Measurements from ENCODE around the gene DAPK1.

Gene DAPK1

GRCh38 chr9:87519461-87519860, 21.8 kb downstream of the DAPK1 start:
- DNase-seq, result no peak

- DNase-seq, result no peak
Measured at GRCh38 chr9:87520172-87520683, 22.6 kb downstream of the DAPK1 start.

- DNase-seq, result no peak
Measured at GRCh38 chr9:87521834-87522233, 24.2 kb downstream of the DAPK1 start.

- DNase-seq, result no peak
Measured at GRCh38 chr9:87524061-87524460, 26.4 kb downstream of the DAPK1 start.

- no peak for DNase-seq
Measured at GRCh38 chr9:87525546-87526303, 28.1 kb downstream of the DAPK1 start.

GRCh38 chr9:87527211-87527916, 29.7 kb downstream of the DAPK1 start:
- DNase-seq, result no peak

- DNase-seq, result no peak
Measured at GRCh38 chr9:87528969-87529368, 31.3 kb downstream of the DAPK1 start.

GRCh38 chr9:87529671-87530070, 32.0 kb downstream of the DAPK1 start:
- no peak for DNase-seq

- DNase-seq, result no peak
Measured at GRCh38 chr9:87530716-87531115, 33.0 kb downstream of the DAPK1 start.

GRCh38 chr9:87531370-87532295, 34.0 kb downstream of the DAPK1 start:
- no peak for DNase-seq

- no peak for DNase-seq
Measured at GRCh38 chr9:87533271-87533670, 35.6 kb downstream of the DAPK1 start.

GRCh38 chr9:87534036-87534435, 36.4 kb downstream of the DAPK1 start:
- DNase-seq, result no peak

- no peak for DNase-seq
Measured at GRCh38 chr9:87534957-87535356, 37.3 kb downstream of the DAPK1 start.

- no peak for DNase-seq
Measured at GRCh38 chr9:87535817-87536539, 38.3 kb downstream of the DAPK1 start.

GRCh38 chr9:87537625-87538024, 40.0 kb downstream of the DAPK1 start:
- no peak for DNase-seq

- DNase-seq, result no peak
Measured at GRCh38 chr9:87540444-87541105, 42.9 kb downstream of the DAPK1 start.

- no peak for DNase-seq
Measured at GRCh38 chr9:87541663-87542062, 44.0 kb downstream of the DAPK1 start.

- no peak for DNase-seq
Measured at GRCh38 chr9:87542141-87542540, 44.5 kb downstream of the DAPK1 start.

- DNase-seq, result no peak
Measured at GRCh38 chr9:87543251-87543650, 45.6 kb downstream of the DAPK1 start.

- DNase-seq, result no peak
Measured at GRCh38 chr9:87545858-87546257, 48.2 kb downstream of the DAPK1 start.

GRCh38 chr9:87546704-87547103, 49.0 kb downstream of the DAPK1 start:
- no peak for DNase-seq

- DNase-seq, result no peak
Measured at GRCh38 chr9:87547671-87548081, 50.0 kb downstream of the DAPK1 start.
